Measurements from ENCODE around the gene ULBP2. TPM values are rescaled to one million over a fixed set of nuclear protein-coding genes. Genes with fewer than 3 reads are reported as not detected.

ULBP2 gene
- total RNA-seq, 2 donors from 2014 or later: 0.32 to 0.40 TPM

- intact Hi-C loops (cut with DNase I): no loop called here
- TF ChIP-seq POLR2A (IDR thresholded peaks at IDR 0.05): no peak
- no peak for TF ChIP-seq CTCF (IDR thresholded peaks at IDR 0.05)
- TF ChIP-seq POLR2AphosphoS5 (IDR thresholded peaks at IDR 0.05): no peak
- 71% methylated on average over 7 of the region's 7 CpGs for WGBS
- Histone ChIP-seq H3K9me3 (no peaks in the 10 kb centered on the region), H3K27me3 (replicated peaks; ENCODE audit: insufficient read depth) (no peaks in the 10 kb centered on the region), H3K36me3 (no peaks in the 10 kb centered on the region), H3K4me1 (replicated peaks) (peaks cover 5% of the 10 kb centered on the region), H3K4me3 (no peak overlapping the region), H3K27ac (peak overlapping the region in 1 of 2 donors; percentile 38)
- no peak for DNase-seq (ENCODE audit: low spot score)
Observed at GRCh38 chr6:149899926-149900619, 41.7 kb upstream of the ULBP2 start.

DNA sequence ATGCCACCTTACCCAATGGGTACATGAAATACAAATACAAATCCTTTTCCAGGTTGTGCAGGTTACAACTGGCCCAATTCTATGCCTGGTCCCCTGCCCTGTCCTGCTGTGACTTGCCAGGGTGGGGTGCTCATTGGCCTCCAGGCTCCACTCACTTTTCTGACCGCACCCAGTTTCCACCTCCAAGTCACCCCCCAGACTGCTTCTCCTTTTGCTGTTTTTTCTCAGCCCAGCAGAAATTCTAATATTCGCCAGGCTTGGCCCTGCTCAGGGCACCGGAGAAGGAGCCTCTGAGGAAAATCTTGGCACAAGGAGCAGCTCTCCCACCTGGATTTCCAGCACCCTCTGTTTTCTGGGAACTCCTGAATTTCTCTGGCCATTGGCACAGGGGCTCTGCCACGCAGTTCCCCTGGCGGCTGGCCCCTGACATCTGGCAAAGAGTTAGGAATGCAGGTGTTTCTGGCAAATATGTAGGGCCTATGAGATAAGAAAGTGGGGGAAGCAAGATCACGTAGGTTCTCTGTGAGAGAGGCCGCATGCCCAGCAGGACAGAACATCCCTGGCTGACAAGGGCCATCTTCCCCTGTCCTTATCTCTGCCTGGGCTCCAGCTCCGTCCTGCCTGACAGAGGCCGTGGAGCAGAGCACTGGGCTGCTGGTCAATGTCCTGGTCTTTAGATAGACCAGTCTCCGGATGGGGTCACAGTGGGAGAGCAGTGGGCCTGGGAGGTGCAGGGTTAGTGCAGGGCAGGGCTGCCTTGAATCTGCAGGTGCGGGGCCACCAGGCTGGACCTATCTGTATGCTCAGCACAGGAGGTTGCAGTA is 41.0 kb upstream of the ULBP2 start:
- H3K27ac ChIP-seq: no peak overlapping the region
- H3K36me3 ChIP-seq: no peaks in the 10 kb centered on the region
- H3K4me1 ChIP-seq (replicated peaks): peaks cover 5% of the 10 kb centered on the region
- peak; percentile 57 for DNase-seq (ENCODE audit: low spot score)
- H3K4me3 ChIP-seq: no peak overlapping the region
- intact Hi-C loops (cut with DNase I): no loop called here
- WGBS: 69% methylated on average over 11 of the region's 11 CpGs
- no peaks in the 10 kb centered on the region for H3K27me3 ChIP-seq (replicated peaks; ENCODE audit: insufficient read depth)
- H3K9me3 ChIP-seq: no peaks in the 10 kb centered on the region
- no peak for TF ChIP-seq POLR2A (IDR thresholded peaks at IDR 0.05)
- TF ChIP-seq POLR2AphosphoS5 (IDR thresholded peaks at IDR 0.05): no peak
- no peak for TF ChIP-seq CTCF (IDR thresholded peaks at IDR 0.05)

- no peak for DNase-seq (ENCODE audit: low spot score)
- H3K9me3 ChIP-seq: no peaks in the 10 kb centered on the region
- no peak overlapping the region for H3K4me3 ChIP-seq
- no peak overlapping the region for H3K27ac ChIP-seq
- no peaks in the 10 kb centered on the region for H3K4me1 ChIP-seq (replicated peaks)
- no peaks in the 10 kb centered on the region for H3K36me3 ChIP-seq
- H3K27me3 ChIP-seq (replicated peaks; ENCODE audit: insufficient read depth): no peaks in the 10 kb centered on the region
- intact Hi-C loops (cut with DNase I): no loop called here
- WGBS: 87% methylated on average over 6 of the region's 6 CpGs
- no peak for TF ChIP-seq CTCF (IDR thresholded peaks at IDR 0.05)
- no peak for TF ChIP-seq POLR2A (IDR thresholded peaks at IDR 0.05)
- TF ChIP-seq POLR2AphosphoS5 (IDR thresholded peaks at IDR 0.05): no peak
Observed at GRCh38 chr6:149901444-149902140, 40.2 kb upstream of the ULBP2 start.

DNA sequence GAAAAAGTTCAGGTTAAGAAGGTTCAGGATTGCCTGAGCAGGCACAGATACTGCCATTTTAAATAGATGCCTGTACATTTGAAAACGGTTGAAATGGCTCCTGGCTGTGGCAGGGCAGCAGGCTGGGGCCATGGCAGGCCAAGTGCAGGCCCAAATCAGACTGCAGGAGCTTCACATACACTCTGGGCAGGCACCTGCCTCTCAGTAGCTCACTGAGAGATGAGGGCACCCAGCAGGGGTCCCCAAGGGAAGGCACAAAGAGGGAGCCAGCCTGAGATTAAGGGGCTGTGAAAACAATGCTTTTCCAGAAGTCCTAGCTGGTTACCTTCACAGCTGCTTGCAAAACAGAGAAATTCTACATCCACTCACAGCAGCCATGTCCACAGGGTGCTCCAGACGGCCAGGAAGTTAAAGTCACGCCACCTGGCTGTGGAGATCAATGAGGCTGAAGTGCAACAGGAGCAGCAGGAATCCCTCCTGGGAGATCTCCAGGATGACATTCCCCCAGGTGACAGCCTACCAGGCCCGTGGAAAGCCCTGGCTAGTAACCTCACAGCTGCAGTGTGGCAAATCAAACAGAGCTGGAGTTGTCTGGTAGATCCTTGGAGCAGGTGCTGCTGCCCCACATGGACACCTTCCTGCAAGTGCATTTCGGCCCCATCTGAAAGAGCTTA is 37.7 kb upstream of the ULBP2 start:
- Histone ChIP-seq H3K9me3 (no peaks in the 10 kb centered on the region), H3K27ac (no peak overlapping the region), H3K27me3 (replicated peaks; ENCODE audit: insufficient read depth) (no peaks in the 10 kb centered on the region), H3K36me3 (no peaks in the 10 kb centered on the region), H3K4me3 (no peak overlapping the region), H3K4me1 (replicated peaks) (no peaks in the 10 kb centered on the region)
- TF ChIP-seq CTCF (IDR thresholded peaks at IDR 0.05) (no peak), POLR2AphosphoS5 (IDR thresholded peaks at IDR 0.05) (no peak), POLR2A (IDR thresholded peaks at IDR 0.05) (no peak)
- 63% methylated on average over 5 of the region's 5 CpGs for WGBS
- no peak for DNase-seq (ENCODE audit: low spot score)
- intact Hi-C loops (cut with DNase I): no loop called here
